ENCODE measurements around the gene TMEM229B.

DNA sequence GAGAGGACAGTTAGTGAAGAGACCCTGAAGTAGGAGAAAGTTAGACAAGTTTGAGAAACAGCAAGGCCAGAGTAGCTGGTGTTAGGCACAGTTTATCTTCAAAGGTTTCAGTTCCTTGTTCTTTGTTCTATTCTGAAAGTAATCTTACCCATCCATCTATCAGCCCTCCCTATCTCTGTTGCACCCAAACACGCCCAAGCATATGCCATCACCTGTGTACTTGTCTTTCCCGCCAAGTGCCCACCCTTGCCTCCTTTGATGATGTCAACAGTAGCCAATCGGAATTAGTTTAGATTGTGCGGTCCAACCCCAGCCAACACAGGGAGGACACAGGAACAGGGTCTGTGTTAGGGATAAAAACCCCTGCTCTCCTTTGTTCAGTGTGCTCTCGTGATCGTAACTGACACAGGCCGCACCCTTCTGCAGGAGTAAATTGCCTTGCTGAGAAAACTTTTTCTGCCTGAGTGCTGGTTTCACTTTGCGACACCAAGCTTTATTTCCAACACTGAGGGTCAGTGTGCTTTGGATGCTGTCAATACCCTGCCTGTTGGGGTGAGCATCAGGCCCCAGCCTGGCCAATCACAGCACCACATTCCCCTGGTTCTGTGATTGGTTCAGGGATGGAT is 4.7 kb upstream of the TMEM229B start:
- TF ChIP-seq, protein P1, sequence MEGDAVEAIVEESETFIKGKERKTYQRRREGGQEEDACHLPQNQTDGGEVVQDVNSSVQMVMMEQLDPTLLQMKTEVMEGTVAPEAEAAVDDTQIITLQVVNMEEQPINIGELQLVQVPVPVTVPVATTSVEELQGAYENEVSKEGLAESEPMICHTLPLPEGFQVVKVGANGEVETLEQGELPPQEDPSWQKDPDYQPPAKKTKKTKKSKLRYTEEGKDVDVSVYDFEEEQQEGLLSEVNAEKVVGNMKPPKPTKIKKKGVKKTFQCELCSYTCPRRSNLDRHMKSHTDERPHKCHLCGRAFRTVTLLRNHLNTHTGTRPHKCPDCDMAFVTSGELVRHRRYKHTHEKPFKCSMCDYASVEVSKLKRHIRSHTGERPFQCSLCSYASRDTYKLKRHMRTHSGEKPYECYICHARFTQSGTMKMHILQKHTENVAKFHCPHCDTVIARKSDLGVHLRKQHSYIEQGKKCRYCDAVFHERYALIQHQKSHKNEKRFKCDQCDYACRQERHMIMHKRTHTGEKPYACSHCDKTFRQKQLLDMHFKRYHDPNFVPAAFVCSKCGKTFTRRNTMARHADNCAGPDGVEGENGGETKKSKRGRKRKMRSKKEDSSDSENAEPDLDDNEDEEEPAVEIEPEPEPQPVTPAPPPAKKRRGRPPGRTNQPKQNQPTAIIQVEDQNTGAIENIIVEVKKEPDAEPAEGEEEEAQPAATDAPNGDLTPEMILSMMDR (conservative IDR thresholded peaks at IDR 0.05; ENCODE audit: low read length) = no peak
- no peak for TF ChIP-seq EZH2phosphoT487 (IDR thresholded peaks at IDR 0.05; ENCODE audit: borderline replicate concordance, low read depth, low read length)

Data from OCI-LY7 (cell line).